AG04449 (cell line): ENCODE measurements around the gene DDX31.

Source experiments
- CTCF ChIA-PET: fragments of 350-600 bp; formaldehyde crosslinking; extraction: SDS; loops from one replicate; lab custom pipeline; 2021; ENCODE audit warnings: antibody characterized with exemption; lab: Yijun Ruan, JAX
- POLR2A ChIA-PET: fragments of 400-600, 350-600 bp; formaldehyde crosslinking; extraction: SDS; loops from one replicate; lab custom pipeline; 2020; ENCODE audit warnings: antibody characterized with exemption, inconsistent platforms; lab: Yijun Ruan, JAX
- DNase-seq: peaks from one replicate; pipeline ENCODE4 v3.0.0-alpha.2; 2010; ENCODE audit warnings: low read depth, low spot score
- H3K4me3 ChIP-seq: 2 replicates; pipeline ENCODE4 v1.5.1; 2011; ENCODE audit warnings: low read depth, mild to moderate bottlenecking, control low read depth, low read length
- TF ChIP-seq, protein P1 (sequence below): IDR thresholded peaks from one replicate; pipeline ENCODE4 v1.5.1; 2011; ENCODE audit warnings: mild to moderate bottlenecking, moderate library complexity, low read length, control low read depth, inconsistent platforms; ENCODE audit not compliant: insufficient read depth; ENCODE audit errors: missing control alignments

The DDX31 gene

DNA sequence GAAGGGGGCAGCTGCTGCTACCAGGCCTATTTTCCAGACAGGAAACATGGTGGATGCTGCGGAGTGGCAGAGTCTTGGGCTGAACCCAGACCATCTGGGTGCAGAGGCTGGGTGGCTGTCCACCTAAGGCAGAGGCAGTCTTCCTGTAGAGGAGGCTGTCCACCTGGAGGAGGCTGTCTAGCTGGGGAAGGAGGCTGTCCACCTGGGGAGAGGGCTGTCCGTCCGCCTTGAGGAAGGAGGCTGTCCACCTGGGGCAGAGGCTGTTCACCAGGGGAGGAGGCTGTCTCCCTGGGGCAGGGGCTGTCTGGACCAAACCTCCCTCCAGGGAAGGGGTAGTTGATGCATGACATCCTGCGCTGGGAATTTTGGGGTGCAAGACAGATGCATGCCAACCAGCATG, 126.5 kb downstream of the DDX31 start:
- CTCF ChIA-PET = no interaction called here

More for the DNA sequence above, 126.5 kb downstream of the DDX31 start:
- POLR2A ChIA-PET = no interaction called here
- no peak for DNase-seq
- TF ChIP-seq, protein P1, sequence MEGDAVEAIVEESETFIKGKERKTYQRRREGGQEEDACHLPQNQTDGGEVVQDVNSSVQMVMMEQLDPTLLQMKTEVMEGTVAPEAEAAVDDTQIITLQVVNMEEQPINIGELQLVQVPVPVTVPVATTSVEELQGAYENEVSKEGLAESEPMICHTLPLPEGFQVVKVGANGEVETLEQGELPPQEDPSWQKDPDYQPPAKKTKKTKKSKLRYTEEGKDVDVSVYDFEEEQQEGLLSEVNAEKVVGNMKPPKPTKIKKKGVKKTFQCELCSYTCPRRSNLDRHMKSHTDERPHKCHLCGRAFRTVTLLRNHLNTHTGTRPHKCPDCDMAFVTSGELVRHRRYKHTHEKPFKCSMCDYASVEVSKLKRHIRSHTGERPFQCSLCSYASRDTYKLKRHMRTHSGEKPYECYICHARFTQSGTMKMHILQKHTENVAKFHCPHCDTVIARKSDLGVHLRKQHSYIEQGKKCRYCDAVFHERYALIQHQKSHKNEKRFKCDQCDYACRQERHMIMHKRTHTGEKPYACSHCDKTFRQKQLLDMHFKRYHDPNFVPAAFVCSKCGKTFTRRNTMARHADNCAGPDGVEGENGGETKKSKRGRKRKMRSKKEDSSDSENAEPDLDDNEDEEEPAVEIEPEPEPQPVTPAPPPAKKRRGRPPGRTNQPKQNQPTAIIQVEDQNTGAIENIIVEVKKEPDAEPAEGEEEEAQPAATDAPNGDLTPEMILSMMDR = no peak
- H3K4me3 ChIP-seq = no peak overlapping the region
